SU-DHL-6 (cell line): Measurements from ENCODE around the gene ZCCHC17.

Source experiments
- H2AFZ ChIP-seq: fragments of 200-600 bp; sonication (generic); 2 replicates; pipeline ENCODE4 v1.6.1; 2014; ENCODE audit warnings: low read depth, mild to moderate bottlenecking, moderate library complexity, mixed read lengths, antibody characterized with exemption, low read length; ENCODE audit not compliant: severe bottlenecking
- H3F3A ChIP-seq: fragments of 200-600 bp; shearing (Covaris generic); 2 replicates; pipeline ENCODE4 v1.6.0; 2016; ENCODE audit warnings: antibody characterized with exemption, mild to moderate bottlenecking; ENCODE audit not compliant: insufficient read depth
- H3K27ac ChIP-seq: fragments of 200-600 bp; sonication (generic); 2 replicates; pipeline ENCODE4 v1.5.1; 2016; ENCODE audit warnings: low read depth, mild to moderate bottlenecking, low read length, moderate library complexity, mixed read lengths
- H3K27me3 ChIP-seq: fragments of 200-600 bp; sonication (generic), shearing (Covaris generic); 2 replicates; pipeline ENCODE4 v1.6.0; 2014; ENCODE audit warnings: mild to moderate bottlenecking, low read length
- H3K36me3 ChIP-seq: fragments of 200-600 bp; sonication (generic); 2 replicates; pipeline ENCODE4 v1.6.1; 2014; ENCODE audit warnings: mild to moderate bottlenecking, low read length, mixed read lengths
- H3K4me2 ChIP-seq: fragments of 300-600, 200-600 bp; shearing (Covaris generic), sonication (generic); 2 replicates; pipeline ENCODE4 v1.6.0; 2014; ENCODE audit warnings: low read length, low read depth, mild to moderate bottlenecking; ENCODE audit not compliant: poor library complexity, severe bottlenecking
- H3K4me3 ChIP-seq: fragments of 200-600 bp; sonication (generic); 2 replicates; pipeline ENCODE4 v1.5.1; 2014; ENCODE audit warnings: antibody characterized with exemption, low read length, mild to moderate bottlenecking, mixed read lengths; ENCODE audit not compliant: insufficient read depth, poor library complexity, severe bottlenecking
- H3K79me2 ChIP-seq: fragments of 200-600 bp; sonication (generic); 2 replicates; pipeline ENCODE4 v1.6.1; 2014; ENCODE audit warnings: mild to moderate bottlenecking, low read length, moderate library complexity; ENCODE audit not compliant: insufficient read depth
- H3K9ac ChIP-seq: fragments of 200-600 bp; sonication (generic); 2 replicates; pipeline ENCODE4 v1.7.0; 2014; ENCODE audit warnings: mild to moderate bottlenecking, low read length
- H3K9me2 ChIP-seq: fragments of 200-600 bp; sonication (generic); replicated peaks from 2 replicates; pipeline ENCODE4 v1.6.1; 2014; ENCODE audit warnings: low read length; ENCODE audit not compliant: insufficient read depth
- H3K9me3 ChIP-seq: fragments of 200-600 bp; sonication (generic); 2 replicates; pipeline ENCODE4 v1.6.1; 2014; ENCODE audit warnings: low read length, mixed read lengths; ENCODE audit not compliant: insufficient read depth
- H4K20me1 ChIP-seq: fragments of 200-600 bp; sonication (generic); 2 replicates; pipeline ENCODE4 v1.6.1; 2014; ENCODE audit warnings: low read depth, mild to moderate bottlenecking, antibody characterized with exemption, low read length, moderate library complexity, mixed read lengths
- CTCF ChIP-seq: fragments of 200-600 bp; sonication (generic); IDR thresholded peaks from one replicate; pipeline ENCODE4 v1.5.1; 2017; ENCODE audit warnings: antibody characterized with exemption, mild to moderate bottlenecking, low read length, moderate library complexity; ENCODE audit not compliant: insufficient read depth, poor library complexity, severe bottlenecking
- EZH2phosphoT487 ChIP-seq: fragments of 200-600 bp; sonication (generic), shearing (Covaris generic); conservative IDR thresholded peaks from 2 replicates; pipeline ENCODE4 v1.6.1; 2018; ENCODE audit warnings: mild to moderate bottlenecking, antibody characterized with exemption, low read length, moderate library complexity, mixed read lengths

ZCCHC17 gene

GRCh38 chr1:31336687-31337467 is 40.0 kb downstream of the ZCCHC17 start:
- H3K27ac ChIP-seq = no peak overlapping the region
- no peaks in the 10 kb centered on the region for H3K79me2 ChIP-seq
- 0 out of 2 replicates have a peak, but pooled peaks cover 2% of the 10 kb centered on the region for H3K36me3 ChIP-seq
- no peak overlapping the region for H3K4me3 ChIP-seq
- TF ChIP-seq CTCF (no peak), EZH2phosphoT487 (no peak)
- no peak overlapping the region for H3K4me2 ChIP-seq
- H3K9ac ChIP-seq = no peak overlapping the region
- no peaks in the 10 kb centered on the region for H3K27me3 ChIP-seq
- H3F3A ChIP-seq = no peaks in the 10 kb centered on the region
- H2AFZ ChIP-seq = no peak overlapping the region
- H4K20me1 ChIP-seq = no peaks in the 10 kb centered on the region
- no peaks in the 10 kb centered on the region for H3K9me2 ChIP-seq
- no peaks in the 10 kb centered on the region for H3K9me3 ChIP-seq

- Histone ChIP-seq H4K20me1 (no peaks in the 10 kb centered on the region), H3F3A (0 out of 2 replicates have a peak, but pooled peaks cover 6% of the 10 kb centered on the region), H3K4me2 (no peak overlapping the region), H3K27ac (no peak overlapping the region), H3K36me3 (peaks cover 1% of the 10 kb centered on the region; the same call in 1 of the 2 replicates), H3K9me3 (no peaks in the 10 kb centered on the region), H2AFZ (no peak overlapping the region), H3K79me2 (no peaks in the 10 kb centered on the region), H3K9ac (no peak overlapping the region), H3K9me2 (no peaks in the 10 kb centered on the region), H3K27me3 (no peaks in the 10 kb centered on the region), H3K4me3 (no peak overlapping the region)
- TF ChIP-seq EZH2phosphoT487 (no peak), CTCF (no peak)
Measured at GRCh38 chr1:31344503-31344902, 47.7 kb downstream of the ZCCHC17 start.

GRCh38 chr1:31345635-31346034 is 48.8 kb downstream of the ZCCHC17 start:
- no peak overlapping the region for H3K27ac ChIP-seq
- no peaks in the 10 kb centered on the region for H3K9me2 ChIP-seq
- H3K27me3 ChIP-seq = no peaks in the 10 kb centered on the region

More at GRCh38 chr1:31345635-31346034, 48.8 kb downstream of the ZCCHC17 start:
- no peaks in the 10 kb centered on the region for H3K9me3 ChIP-seq
- no peak overlapping the region for H3K4me3 ChIP-seq
- no peak overlapping the region for H2AFZ ChIP-seq
- H3F3A ChIP-seq = 0 out of 2 replicates have a peak, but pooled peaks cover 6% of the 10 kb centered on the region
- no peak for TF ChIP-seq CTCF
- TF ChIP-seq EZH2phosphoT487 = no peak
- no peak overlapping the region for H3K4me2 ChIP-seq
- H3K9ac ChIP-seq = no peak overlapping the region
- H4K20me1 ChIP-seq = no peaks in the 10 kb centered on the region
- H3K79me2 ChIP-seq = no peaks in the 10 kb centered on the region
- H3K36me3 ChIP-seq = peaks cover 5% of the 10 kb centered on the region; the same call in 1 of the 2 replicates
